ENCODE results near the gene PEF1.
A peak's percentile ranks its signal among the peaks of the same experiment; 100 is the strongest.

Gene PEF1

GRCh38 chr1:31626223-31627207, 18.2 kb downstream of the PEF1 start:
- DNase-seq: no peak

- no peak for DNase-seq
Measured at GRCh38 chr1:31625561-31626222, 19.0 kb downstream of the PEF1 start.

GRCh38 chr1:31624731-31625514, 19.8 kb downstream of the PEF1 start:
- DNase-seq: no peak

GRCh38 chr1:31624309-31624708, 20.4 kb downstream of the PEF1 start:
- no peak for DNase-seq

- no peak for DNase-seq
Measured at GRCh38 chr1:31623365-31623764, 21.3 kb downstream of the PEF1 start.

GRCh38 chr1:31621847-31622730, 22.6 kb downstream of the PEF1 start:
- no peak for DNase-seq

- DNase-seq: no peak
Measured at GRCh38 chr1:31621498-31621820, 23.2 kb downstream of the PEF1 start.

- no peak for DNase-seq
Measured at GRCh38 chr1:31620631-31621497, 23.8 kb downstream of the PEF1 start.

GRCh38 chr1:31618916-31619846, 25.5 kb downstream of the PEF1 start:
- no peak for DNase-seq

- DNase-seq: peak; percentile 38 to 48
Measured at GRCh38 chr1:31617916-31618746, 26.5 kb downstream of the PEF1 start.

- DNase-seq: no peak
Measured at GRCh38 chr1:31617218-31617915, 27.3 kb downstream of the PEF1 start, which contains the start of gene HCRTR1. Gene HCRTR1, plus strand, starts transcription at chr1:31617689. Its CDS starts 1,504 bp downstream, at chr1:31619193.

GRCh38 chr1:31615939-31616338, 28.7 kb downstream of the PEF1 start:
- no peak for DNase-seq

- no peak for DNase-seq
Measured at GRCh38 chr1:31615414-31615813, 29.3 kb downstream of the PEF1 start.

- no peak for DNase-seq
Measured at GRCh38 chr1:31614414-31615005, 30.2 kb downstream of the PEF1 start.

- no peak for DNase-seq
Measured at GRCh38 chr1:31609514-31610118, 35.1 kb downstream of the PEF1 start.

- no peak for DNase-seq
Measured at GRCh38 chr1:31607360-31607759, 37.3 kb downstream of the PEF1 start.

GRCh38 chr1:31605908-31606427, 38.7 kb downstream of the PEF1 start:
- no peak for DNase-seq
